ENCODE results near the gene STX5. TPM values are rescaled to one million over a fixed set of nuclear protein-coding genes. Genes with fewer than 3 reads are reported as not detected.
A peak's percentile ranks its signal among the peaks of the same experiment; 100 is the strongest.
"Not testable (repeated sequence)": the region's sequence is repeated elsewhere in the genome, so short reads cannot be mapped to it uniquely, and the experiment has no call there.

The STX5 gene
- total RNA-seq, 1 donor = 42.8 TPM

GRCh38 chr11:62875698-62876478 is 44.0 kb upstream of the STX5 start:
- no peak for TF ChIP-seq CTCF (IDR thresholded peaks at IDR 0.05; ENCODE audit: insufficient read depth, low read length)
- DNase-seq (ENCODE audit: low read depth) = no peak
- H3K4me3 ChIP-seq (ENCODE audit: low read depth, low read length) = no peak overlapping the region

GRCh38 chr11:62874851-62875250 is 43.0 kb upstream of the STX5 start:
- H3K4me3 ChIP-seq (ENCODE audit: low read depth, low read length) = no peak overlapping the region
- TF ChIP-seq CTCF (IDR thresholded peaks at IDR 0.05; ENCODE audit: insufficient read depth, low read length) = no peak
- no peak for DNase-seq (ENCODE audit: low read depth)

- H3K4me3 ChIP-seq (ENCODE audit: low read depth, low read length) = no peak overlapping the region
- no peak for TF ChIP-seq CTCF (IDR thresholded peaks at IDR 0.05; ENCODE audit: insufficient read depth, low read length)
- no peak for DNase-seq (ENCODE audit: low read depth)
Measured at GRCh38 chr11:62865635-62866034, 33.8 kb upstream of the STX5 start.

- TF ChIP-seq CTCF (IDR thresholded peaks at IDR 0.05; ENCODE audit: insufficient read depth, low read length) = no peak
- H3K4me3 ChIP-seq (ENCODE audit: low read depth, low read length) = no peak overlapping the region
- peak; percentile 40 for DNase-seq (ENCODE audit: low read depth)
Measured at GRCh38 chr11:62863687-62864335, 32.0 kb upstream of the STX5 start.

DNA sequence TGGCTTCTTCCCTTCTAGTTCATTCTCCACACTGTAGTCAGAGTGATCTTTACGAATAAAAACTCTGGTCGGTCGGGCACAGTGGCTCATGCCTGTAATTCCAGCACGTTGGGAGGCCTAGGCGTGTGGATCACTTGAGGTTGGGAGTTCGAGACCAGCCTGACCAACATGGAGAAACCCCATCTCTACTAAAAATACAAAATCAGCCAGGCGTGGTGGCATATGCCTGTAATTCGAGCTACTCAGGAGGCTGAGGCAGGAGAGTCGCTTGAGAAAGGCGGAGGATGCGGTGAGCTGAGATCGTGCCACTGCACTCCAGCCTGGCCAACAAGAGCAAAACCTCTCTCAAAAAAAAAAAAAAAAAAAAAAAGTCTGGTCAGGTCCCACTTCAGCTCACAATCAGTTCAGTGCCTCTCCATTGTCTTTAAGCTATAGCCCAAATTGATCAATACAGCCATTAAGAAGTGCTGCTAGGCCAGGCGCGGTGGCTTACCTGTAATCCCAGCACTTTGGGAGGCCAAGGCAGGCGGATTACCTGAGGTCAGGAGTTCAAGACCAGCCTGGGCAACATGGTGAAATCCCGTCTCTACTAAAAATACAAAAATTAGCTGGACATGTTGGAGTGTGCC is 29.8 kb upstream of the STX5 start:
- H3K4me3 ChIP-seq (ENCODE audit: low read depth, low read length) = not testable (repeated sequence)

GRCh38 chr11:62860835-62861563 is 29.1 kb upstream of the STX5 start:
- no peak for TF ChIP-seq CTCF (IDR thresholded peaks at IDR 0.05; ENCODE audit: insufficient read depth, low read length)
- no peak overlapping the region for H3K4me3 ChIP-seq (ENCODE audit: low read depth, low read length)
- DNase-seq (ENCODE audit: low read depth) = no peak

More for the DNA sequence above, 29.8 kb upstream of the STX5 start:
- not testable (repeated sequence) for DNase-seq (ENCODE audit: low read depth)

GRCh38 chr11:62859281-62859703 is 27.4 kb upstream of the STX5 start:
- H3K4me3 ChIP-seq (ENCODE audit: low read depth, low read length); DNase-seq (ENCODE audit: low read depth): not testable (repeated sequence)
